Activated CD4-positive, alpha-beta T cell treated with anti-CD3 and anti-CD28 coated beads, Interleukin-2, amount 50 U/mL, for 16 hours (primary cell): ENCODE measurements around the gene ARVCF.

ENCODE experiments used
- DNase-seq: peaks from one replicate; pipeline ENCODE4 v3.0.0-alpha.2; 2020

The ARVCF gene

DNA sequence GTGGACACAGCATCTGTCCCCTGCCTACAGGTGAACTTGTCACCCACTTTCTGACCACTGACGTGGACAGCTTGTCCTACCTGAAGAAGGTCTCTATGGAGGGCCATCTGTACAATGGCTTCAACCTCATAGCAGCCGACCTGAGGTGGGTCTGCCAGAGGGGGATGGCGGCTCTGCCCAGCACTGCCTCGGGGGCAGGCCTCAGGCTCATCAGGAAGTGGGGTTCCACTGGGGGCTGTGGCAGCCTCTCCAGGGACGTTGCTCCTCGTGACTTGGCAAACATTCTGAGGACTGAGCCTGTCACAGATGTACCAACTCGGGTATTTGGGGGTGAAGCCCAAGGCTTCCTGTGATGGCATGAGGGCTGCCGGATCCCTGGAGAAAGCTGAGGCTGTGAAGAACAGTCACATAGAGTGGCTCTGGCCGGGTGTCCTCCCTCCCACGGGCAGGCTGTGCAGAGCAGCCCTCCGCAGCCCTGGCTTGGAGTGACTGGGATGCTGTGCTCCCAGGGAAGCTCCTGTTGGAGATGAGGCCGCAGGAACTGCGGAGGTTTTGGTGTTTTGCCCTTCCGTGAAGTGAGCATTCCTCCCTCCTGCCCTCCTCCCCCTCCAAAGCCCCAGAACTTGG lies 36.9 kb upstream of the ARVCF start:
- no peak for DNase-seq

DNA sequence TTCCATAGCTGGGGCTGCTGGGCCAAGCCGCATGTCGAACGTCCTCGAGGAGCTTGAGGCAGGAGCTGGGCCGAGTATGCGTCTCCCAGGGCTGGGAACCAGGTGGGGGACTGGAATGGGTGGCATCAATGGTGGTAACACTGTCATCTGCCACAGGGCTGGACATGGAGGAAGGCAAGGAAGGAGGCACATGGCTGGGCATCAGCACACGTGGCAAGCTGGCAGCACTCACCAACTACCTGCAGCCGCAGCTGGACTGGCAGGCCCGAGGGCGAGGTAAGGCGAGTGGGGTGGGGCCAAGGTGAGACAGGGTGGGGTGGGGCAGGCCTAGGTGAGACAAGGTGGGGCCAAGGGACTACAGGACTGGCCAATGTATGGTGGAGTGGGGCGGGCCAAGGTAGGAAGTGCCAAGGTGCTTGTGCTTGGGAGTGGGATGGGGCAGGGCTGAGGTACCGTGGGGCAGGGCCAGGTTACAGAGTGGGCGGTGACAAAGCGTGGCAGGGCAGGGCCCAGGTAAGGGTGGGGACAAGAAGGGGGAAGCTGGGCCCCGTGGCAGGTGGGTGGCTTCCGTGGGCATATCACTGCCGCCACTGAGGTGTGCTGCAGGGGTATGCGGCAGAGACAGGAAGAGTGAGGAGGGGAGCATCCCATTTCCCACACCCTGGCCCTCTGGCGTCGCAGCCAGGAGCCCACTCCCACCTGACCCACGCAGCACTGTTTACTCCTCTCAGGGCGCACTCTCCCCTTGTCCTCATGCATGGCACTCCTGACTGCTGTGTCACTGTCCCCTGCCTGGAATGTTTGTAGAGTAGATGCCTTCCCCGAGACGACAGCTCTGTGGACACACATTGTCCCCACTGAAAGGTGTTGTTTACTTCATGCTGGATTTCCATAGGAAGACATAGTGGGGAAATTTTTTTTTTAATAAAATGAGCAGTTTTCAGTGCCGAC lies 36.0 kb upstream of the ARVCF start:
- DNase-seq: no peak

DNA sequence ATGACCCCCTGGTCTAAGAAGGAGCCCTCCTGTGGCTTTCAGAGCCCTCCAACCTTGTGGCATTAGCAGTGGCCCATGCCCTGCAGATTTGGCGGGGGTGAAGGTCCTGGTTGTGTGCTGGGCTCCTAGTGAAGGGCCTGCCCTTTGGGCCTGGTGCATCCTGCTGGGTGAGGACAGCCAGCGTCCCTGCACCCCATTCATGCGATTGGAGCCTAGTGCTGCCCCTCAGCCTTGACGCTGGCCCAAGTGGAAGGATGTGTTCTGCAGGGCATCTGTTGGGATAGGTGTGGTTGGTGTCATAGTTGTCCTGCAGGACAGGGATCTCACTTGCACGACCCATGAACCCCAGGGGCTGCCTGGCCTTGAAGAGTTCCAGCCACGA lies 35.3 kb upstream of the ARVCF start:
- no peak for DNase-seq

DNA sequence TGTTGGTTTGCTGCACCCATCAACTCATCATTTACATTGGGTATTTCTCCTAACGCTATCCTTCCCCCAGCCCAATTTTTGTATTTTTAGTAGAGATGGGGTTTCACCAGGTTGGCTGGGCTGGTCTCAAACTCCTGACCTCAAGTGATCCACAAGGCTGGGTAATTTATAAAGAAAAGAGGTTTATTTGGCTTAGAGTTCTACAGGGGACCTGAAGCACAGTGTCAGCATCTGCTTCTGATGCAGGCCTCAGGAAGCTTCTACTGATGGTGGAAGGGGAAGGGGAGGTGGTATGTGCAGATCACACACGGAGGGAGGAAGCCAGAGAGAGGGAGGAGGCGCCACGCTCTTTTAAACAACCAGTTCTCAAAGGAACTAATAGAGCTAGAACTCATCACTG lies 30.1 kb upstream of the ARVCF start:
- DNase-seq: no peak

DNA sequence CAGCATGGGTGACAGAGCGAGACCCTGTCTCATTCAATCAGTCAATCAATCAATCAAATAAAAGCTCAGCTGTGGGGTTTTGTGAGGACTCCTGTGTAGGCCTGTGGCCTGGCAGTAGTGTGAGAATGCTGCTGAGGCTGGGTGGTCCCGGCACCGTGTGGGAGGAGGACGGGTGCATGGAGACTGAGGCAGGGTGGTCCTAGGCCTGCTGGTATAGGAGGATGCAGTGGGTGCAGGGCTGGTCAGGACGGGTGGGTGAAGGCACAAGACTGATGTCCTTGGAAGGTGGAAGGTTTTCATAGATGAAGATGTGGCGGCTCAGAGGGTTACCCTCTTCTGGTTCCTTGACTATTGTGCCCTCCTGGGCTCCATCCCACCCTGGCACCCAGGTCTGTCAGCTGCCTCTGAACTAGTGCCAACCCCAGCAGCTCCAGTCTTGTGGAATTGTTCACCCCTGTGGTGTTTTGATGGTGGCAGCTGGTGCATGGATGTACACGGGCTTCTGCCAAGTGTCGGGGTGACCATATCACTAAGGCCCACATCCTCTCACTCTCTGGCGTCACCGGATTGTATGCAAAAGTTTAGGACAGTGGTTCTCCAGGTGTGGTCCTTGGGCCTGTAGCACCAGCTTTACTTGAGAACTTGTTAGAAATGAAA lies 28.0 kb upstream of the ARVCF start:
- DNase-seq: no peak

DNA sequence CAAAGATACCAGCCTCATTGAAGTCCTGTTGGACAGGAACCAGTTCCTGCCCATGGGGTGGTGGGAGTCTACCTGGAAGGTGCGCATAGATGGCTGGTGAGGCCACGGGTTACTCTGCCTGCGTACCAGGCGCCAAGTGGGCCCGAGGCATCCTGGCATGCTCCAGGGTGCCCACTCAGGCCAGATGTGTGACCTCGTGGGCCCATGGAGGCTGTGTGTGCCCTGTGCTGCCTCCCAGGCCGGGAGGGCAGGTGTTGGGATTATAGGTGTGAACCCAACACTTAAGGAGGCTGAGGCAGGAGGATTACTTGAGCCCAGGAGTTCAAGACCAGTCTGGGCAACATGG lies 27.3 kb upstream of the ARVCF start:
- no peak for DNase-seq

DNA sequence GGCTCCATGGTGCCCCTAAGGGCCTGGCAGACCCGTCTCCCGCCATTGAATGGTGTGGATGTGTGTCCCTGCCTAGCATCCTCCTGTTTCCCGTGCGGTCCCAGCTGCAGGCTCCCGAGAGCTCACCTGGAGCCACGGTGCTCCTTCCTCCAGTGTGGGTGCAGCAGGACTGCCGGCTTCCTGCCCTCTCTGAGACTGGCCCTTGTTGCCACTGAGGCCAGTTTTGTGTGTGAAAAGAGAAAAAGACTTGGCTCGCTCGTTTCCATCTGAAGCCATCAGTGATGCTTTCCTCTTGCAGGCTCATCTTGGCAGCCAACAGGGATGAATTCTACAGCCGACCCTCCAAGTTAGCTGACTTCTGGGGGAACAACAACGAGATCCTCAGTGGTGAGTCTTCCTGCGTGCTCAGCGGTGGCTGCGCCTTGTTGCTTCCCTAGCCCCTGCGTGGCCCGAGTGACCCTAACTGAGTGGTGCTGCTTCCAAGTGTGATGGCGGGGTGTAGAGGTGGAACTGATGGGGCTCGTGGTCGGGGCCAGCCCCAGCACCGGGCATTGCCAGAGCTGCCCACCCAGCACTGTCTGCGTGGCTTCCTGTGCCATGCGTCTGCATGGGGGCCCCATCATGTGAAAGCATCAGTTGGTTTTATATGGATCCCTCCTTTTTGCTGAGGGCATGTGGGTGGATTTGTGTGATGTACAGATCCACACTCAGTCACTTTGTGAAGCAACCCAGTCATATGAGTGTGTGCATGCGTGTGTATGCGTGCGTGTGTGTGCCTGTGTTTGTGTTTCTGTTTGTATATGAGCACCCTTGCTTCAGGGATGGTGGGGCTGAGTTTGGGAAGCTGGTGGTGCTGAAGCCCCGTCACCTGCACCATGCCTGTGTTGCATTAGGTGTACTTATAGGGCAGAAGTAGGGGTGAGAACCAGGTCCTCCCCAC lies 26.7 kb upstream of the ARVCF start:
- DNase-seq: no peak

DNA sequence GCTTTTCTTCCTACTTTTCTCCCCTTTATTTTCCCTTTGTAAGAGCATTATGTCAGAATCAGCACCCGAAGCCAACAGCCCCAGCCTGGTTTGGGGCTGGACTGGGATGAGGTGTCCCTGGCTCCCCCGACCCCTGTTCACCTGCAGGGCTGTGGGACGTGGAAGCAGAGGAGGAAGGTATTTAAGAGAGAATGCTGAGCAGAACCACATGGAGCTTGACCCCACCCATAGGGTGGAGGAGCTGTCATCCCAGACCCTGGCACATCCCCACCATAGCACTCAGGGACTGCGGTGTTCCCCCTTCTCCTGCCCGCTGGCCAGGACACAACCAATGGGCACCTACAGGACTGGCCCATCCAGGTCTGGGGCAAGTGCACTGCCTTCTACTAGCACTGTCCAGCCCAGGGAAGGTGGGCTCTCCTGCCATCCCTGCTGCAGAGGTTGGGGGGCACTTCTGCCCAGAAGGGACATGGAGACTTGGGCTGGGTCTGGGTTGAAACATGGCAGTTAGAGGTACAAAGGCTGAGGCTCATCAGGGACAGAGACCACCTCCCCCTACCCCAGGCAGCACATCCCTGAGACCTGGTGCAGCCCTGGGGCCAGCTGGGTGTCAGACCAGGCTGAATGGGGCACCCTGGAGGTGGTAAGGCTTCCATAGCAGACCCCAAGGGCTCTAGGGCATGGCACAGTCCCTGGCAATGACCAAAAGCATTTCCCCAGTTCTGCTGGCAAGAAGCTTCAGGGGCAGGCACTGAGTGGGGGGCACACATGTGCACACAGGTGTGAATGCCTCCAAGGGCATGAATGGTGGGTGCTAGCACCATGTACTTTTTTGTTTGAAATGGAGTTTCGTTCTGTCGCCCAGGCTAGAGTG lies 23.9 kb upstream of the ARVCF start:
- no peak for DNase-seq

DNA sequence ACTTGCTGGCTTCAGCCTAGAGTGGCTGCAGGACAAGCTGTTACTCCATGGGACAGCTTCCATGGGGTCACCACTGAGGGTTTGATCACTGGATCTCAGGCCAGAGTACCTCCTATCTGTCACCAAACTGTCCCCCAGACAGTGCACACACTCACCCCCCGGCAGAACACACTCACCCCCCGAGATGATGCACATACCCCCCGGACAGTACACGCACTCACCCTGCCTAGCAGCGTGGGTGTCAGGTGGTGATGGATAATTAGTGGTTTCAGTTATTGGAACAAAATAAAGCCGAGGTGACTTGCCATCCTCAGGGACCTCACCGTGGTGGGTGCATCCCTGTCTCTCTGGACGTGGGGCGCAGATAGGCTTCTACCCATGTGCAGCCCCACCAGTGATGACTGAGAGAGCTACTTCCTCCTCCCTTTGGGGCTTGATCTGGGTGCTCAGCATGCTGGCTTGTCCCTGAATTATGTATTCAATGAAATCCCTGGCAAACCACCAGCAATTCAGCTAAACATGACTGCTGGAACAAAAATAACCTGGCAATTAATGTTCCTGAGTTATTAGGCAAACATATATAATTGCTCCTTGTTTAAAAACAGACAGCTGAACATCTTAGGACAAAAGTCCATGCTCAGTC lies 23.2 kb upstream of the ARVCF start:
- no peak for DNase-seq

DNA sequence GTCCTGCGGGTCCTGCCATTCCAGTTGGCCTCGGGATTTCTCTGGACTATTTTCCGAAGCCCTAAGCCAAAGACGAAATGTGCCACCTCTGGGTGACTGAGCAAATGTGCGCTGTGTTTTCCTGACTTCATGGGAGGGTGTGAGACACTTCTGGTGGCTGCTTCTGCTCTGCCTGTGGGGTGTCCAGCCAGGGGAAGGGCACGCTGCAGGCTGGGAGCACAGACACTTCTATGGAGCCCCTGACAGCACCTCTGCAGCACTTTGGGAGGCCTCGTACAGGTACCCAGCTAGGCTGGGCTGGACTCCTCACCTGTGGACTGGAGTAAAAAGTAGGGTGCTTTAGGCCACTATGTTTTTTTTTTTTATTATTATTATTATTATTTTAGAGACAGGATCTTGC lies 22.0 kb upstream of the ARVCF start:
- DNase-seq: no peak

DNA sequence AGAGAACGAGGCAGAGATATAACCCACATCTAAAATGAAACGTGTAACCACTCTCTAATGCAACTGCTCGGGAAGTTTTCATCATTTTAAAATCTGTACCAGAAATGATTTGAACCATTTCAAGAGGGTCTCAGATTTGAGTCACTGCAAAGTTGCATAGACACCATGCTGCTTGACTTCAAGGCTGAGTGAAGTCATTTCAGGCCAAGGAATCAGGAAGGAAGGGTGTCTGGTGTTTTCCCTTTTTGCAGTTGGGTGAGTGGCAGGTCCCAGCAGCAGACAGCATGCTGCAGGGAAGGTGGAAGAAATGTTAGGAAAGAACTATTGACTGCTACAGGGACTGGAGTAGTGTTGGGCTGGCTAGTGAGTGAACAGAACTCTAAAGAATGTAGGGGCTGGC lies 20.8 kb upstream of the ARVCF start:
- peak; percentile 68 for DNase-seq

DNA sequence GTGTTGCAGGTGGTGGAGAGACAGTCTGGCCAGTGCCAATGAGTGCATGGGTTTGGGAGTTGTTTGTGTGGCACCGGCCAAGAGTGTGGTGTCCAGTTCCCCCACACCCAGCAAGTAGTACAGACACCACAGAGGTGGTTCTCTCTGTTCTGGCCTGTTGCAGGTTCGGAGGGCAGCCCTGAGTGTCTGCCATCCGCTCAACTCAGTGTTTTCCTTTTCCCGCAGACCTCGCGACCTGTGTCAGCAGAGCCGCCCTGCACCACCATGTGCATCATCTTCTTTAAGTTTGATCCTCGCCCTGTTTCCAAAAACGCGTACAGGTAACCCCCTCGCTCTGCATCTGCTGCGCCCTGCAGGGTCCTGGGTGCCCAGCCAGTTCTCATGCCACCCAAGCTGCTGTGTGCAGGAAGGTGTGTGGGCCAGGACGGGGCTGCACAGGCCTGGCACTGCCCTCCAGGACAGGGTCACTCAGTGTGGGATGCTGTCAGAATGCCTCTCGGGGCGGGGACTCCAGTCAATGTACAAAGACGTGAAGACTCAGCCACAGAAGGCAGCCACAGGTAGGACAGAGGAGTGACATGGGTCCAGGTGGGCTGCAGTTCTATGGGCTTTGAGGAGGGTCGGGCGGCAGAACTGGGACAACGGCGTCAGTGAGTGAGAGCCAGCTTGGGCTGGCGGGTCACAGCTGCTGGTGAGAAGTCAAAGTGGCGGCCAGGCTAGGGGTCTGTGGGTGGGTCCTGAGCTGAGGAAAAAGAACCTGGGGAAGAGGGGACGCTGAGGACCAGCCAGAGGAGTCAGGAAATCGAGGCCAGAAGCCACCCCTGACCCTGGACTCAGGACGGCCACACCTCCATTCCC lies 20.1 kb upstream of the ARVCF start:
- DNase-seq: no peak

DNA sequence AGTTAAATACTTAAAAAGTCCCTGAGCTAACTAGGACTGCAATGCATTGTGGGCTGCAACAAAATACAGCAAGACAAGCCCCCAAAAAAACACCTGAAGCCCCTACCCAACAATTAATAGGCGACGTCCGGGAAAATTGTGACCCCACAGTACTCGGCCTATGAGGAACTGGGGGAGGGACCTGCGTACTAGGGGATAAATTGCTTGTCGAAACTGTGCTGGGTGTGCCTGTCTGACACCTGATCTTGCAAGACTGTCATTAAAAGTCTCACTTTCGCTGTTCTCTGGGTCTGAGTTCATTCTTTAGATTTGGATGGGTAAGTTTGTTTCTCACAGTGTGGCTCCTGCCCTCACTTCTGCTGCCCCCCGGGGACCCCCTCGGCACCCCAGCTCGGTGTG lies 19.5 kb upstream of the ARVCF start:
- DNase-seq: no peak

DNA sequence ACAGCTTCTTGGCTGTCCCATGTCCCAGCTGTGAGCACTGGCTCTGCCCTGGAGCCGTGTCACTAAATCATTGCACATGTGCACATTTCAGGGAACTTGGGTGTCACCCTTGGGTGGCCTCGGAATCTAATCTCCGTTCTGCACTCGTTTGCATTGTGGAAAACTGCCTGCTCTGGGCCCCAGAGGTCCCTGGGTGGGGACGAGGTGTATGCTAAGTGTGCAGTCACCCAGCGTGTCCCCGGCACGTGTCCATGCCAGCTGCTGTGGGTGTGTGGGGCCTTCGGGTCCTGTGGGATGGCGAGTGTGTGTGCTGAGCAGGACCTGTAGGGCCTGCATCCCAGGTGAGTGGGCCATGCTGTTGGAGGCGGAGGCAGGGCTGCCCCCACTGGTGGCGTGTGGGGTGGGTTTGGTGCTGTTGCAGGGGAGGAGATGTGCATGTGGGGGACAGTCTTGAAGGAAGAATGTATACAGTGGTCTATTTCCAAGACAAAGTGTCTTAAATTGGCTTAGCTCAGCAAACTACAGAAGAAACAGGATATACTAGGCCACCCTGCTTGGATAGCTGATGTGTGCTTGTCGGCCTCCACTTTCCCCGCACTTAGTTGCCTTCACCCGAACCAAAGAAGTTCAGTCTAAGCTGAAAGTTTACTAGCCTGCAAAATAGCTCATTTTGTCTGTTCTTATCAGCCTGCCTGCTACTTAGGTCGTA lies 18.9 kb upstream of the ARVCF start:
- no peak for DNase-seq

DNA sequence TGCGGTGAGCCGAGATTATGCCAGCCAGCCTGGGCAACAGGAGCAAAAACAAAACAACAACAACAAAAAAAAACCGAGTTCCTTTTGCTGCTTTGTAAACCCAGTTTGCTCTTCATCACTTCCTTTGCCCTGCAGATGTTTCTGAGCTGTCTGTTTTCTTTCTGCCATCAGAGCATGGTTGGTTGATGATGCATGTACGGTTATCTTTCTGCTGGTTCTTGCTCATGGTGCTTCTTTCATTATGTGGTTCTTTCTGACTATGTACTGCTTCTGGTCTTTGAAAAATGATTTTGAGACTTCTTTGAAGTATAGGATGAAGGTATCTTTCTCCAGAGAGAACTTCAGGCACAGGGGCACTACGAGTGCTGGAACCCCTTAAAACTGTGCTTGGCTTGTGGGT lies 17.5 kb upstream of the ARVCF start:
- no peak for DNase-seq

DNA sequence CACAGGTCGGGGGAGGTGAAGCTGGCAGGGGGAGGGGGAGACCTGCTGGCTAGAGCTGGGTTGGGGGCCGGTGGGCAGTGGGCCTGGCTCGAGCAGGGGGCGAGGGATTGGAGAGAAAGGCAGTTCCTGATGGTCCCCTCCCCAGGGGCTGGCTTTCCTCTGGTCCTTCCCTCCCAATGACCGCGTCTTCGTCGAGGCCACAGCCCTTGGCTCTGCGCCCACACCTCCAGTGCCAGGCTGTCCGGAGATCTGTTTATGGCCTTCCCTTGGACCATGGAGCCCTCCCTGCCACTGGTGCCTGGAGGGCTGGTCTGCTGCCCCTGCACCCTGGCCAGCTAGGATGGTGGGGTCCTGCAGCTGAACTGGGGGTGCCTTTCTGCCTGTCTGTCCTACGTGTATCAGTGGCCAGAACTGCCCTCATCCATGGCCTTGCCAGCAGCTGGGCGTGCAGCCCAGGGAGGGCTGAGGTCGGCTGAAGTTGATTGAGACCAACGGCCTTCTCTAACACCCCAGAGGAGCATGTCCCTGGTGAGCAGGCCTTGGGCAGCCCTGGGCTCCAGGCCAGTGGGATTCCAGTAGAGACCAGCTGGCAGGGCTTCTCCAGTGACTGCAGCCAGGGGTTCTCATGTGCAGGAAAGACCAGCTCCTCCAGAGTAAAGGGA lies 16.6 kb upstream of the ARVCF start:
- DNase-seq: no peak

DNA sequence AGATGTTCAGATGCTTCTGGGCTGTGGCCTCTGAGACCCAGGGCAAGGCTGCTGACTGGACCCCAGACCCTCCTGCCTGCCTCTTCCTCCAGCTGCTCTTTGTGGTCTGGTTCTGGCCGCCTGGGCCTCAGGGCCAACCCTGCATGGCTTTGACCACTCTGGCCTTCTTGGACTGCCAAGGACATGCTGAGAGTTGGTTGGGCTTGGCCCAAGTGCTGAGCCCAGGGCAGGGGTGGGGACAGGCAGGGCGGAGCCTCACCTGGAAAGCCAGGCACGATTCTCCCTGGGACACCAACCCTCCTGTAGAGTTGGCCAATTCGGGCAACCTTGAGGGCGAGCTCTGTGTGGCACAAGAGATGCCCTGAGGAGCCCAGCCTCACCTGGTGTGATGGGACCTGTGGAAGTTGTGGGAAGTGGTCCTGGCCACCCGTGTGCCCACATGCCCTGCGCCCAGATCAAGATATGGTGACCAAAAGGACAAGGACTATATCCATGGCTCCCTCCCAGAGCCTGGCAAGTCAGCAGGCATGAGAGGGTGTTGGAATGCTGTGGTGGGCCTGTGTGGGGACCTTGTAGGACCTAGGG lies 15.9 kb upstream of the ARVCF start:
- DNase-seq: no peak

DNA sequence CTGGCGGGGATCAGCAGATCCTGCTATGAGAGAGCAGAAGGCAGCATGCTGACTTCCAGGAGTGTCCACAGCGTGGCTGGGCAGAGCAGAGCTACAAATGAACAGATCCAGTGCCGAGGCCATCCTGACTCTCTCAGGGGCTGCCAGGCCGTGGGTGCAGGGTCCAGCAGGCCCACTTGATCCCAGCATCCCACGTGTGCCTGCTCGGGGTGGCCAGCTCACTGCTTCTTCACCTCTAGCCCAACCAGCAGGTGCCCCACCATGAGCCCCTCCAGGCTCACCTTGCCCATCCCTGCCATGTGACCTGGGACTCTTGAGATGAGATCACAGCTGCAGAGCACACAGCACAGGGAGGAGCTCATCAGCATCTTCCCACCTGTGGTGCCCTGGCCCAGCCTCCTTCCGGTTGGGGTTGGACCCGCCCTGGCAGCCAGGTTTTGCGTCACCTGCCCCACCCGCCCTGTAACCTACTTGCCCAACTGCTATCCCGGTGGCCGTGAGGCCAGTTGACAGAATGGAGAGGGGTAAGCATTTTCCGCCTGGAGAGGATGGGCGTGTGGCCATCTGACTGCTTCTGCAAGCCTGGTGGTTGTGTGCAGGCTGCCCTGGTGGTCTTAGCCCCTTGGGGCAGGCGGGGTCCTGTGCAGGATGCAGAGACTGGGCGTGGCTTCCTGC lies 15.2 kb upstream of the ARVCF start:
- DNase-seq: peak; percentile 20
